Dermis microvascular lymphatic vessel endothelial cell (primary cell): Measurements from ENCODE around the gene DUSP21. TPM values are rescaled to one million over a fixed set of nuclear protein-coding genes. Genes with fewer than 3 reads are reported as not detected.
"Not testable (repeated sequence)": the region's sequence is repeated elsewhere in the genome, so short reads cannot be mapped to it uniquely, and the experiment has no call there.

ENCODE experiments used
- DNase-seq, 2 donors: peaks; one replicate each; pipeline versions ENCODE4 v3.0.0 to v3.0.0-alpha.2; 2010; ENCODE audit warnings: low read depth in 2 of 2
- total RNA-seq: library from RNA; depleted of rRNA; stranded (reverse); fragments of >200 nt; gene quantifications from 2 replicates; pipeline ENCODE4 v1.2.1, GENCODE V29; 2014

Gene DUSP21
- total RNA-seq, 1 donor from 2014 or later, result not detected

GRCh38 chrX:44876086-44876485 is 32.3 kb downstream of the DUSP21 start:
- no peak for DNase-seq

- DNase-seq, result no peak
Observed at GRCh38 chrX:44876767-44877166, 32.9 kb downstream of the DUSP21 start.

- no peak for DNase-seq
Observed at GRCh38 chrX:44878780-44879179, 35.0 kb downstream of the DUSP21 start.

GRCh38 chrX:44881549-44881948 is 37.7 kb downstream of the DUSP21 start:
- DNase-seq, result no peak

GRCh38 chrX:44882635-44883034 is 38.8 kb downstream of the DUSP21 start:
- DNase-seq, result no peak

GRCh38 chrX:44884944-44885343 is 41.1 kb downstream of the DUSP21 start:
- no peak for DNase-seq

GRCh38 chrX:44889824-44890223 is 46.0 kb downstream of the DUSP21 start:
- DNase-seq, result no peak

GRCh38 chrX:44890247-44890646 is 46.4 kb downstream of the DUSP21 start:
- peak; percentile 37 to 60 for DNase-seq

GRCh38 chrX:44890687-44891086 is 46.9 kb downstream of the DUSP21 start:
- not testable (repeated sequence) for DNase-seq

GRCh38 chrX:44891642-44892041 is 47.8 kb downstream of the DUSP21 start:
- DNase-seq, result no peak

Other genes with a start within 250 kb of the DUSP21 start
- gene KDM6A, start 29.2 kb downstream of the DUSP21 start, total RNA-seq, result 18.9 and 28.8 TPM in 2 replicates